ENCODE data around the gene MPZL2.
"Not testable (repeated sequence)": the region's sequence is repeated elsewhere in the genome, so short reads cannot be mapped to it uniquely, and the experiment has no call there.

MPZL2 gene

DNA sequence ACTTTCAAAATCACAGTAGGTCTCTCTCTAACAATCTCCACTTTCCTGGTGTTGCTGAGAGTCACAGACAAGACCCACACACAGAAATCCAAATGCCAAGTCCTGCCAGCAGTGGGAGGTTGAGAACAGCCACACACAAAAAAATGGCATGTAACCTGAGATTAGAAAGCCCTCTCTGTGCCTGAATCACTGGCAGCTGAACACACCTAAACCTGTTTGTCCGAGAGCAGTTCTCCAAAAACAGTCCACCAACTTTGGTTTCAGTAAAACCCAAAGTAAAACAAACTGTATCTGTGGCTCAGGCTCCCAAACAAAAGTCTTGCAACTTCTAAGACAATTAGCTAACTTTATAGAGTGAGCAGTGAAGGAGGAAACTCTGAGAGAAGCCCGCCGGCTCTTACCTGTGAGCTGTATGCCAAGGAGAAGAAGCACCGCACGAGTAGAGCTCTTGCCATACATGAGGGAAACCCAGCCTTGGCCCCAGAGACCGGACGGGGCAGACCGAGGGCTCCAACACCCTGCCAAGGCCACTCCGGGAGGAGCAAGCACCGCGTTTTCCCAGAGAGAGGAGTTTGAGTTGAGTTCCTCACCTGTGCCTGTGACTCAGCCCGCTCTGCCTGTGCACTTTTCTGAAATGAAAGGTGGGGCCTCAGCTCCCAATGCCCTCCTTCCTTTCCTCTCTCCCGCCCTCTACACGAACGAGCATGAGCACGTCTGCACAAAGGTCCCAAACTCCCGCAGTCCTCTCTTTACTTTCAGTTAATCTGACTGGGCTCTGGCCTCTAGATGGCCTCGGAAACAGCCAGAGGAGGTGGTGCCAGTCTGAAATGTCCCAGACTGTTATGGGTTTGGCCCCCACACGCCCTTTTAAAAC is at the start of gene MPZL2:
TSS of gene MPZL2 (minus strand) at position 603 of the 874 bp plus-strand sequence. CDS start at position 459, 144 bp downstream.
- peak within 1 kb of the TSS; percentile 15 for H3K4me3 ChIP-seq (replicated peaks; ENCODE audit: low read depth, low read length)
- no peak for DNase-seq (ENCODE audit: low read depth)
- TF ChIP-seq, protein P1, sequence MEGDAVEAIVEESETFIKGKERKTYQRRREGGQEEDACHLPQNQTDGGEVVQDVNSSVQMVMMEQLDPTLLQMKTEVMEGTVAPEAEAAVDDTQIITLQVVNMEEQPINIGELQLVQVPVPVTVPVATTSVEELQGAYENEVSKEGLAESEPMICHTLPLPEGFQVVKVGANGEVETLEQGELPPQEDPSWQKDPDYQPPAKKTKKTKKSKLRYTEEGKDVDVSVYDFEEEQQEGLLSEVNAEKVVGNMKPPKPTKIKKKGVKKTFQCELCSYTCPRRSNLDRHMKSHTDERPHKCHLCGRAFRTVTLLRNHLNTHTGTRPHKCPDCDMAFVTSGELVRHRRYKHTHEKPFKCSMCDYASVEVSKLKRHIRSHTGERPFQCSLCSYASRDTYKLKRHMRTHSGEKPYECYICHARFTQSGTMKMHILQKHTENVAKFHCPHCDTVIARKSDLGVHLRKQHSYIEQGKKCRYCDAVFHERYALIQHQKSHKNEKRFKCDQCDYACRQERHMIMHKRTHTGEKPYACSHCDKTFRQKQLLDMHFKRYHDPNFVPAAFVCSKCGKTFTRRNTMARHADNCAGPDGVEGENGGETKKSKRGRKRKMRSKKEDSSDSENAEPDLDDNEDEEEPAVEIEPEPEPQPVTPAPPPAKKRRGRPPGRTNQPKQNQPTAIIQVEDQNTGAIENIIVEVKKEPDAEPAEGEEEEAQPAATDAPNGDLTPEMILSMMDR (IDR thresholded peaks at IDR 0.05; ENCODE audit: low read length, missing control alignments) = no peak

DNA sequence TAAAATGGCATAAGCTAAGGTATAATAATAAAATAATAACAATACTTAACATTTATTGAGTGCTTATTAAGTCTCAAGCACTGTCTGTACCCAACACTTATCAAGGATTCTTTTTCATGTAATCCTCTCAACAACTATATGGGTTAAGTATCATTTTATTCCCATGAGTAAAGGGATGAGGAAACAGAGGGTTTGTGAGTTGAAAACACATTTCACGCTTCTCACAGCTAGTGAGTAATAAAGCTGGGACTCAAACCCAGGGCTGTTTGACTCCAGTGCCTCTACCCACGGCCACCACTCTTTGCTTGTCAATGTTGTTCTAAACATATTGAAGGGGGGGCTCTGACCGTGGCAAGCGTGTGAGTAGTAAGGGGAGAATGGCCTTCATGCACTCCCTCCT is 49.1 kb upstream of the MPZL2 start:
- no peak for DNase-seq (ENCODE audit: low read depth)
- no peak overlapping the region for H3K4me3 ChIP-seq (replicated peaks; ENCODE audit: low read depth, low read length)
- TF ChIP-seq, protein P1 (IDR thresholded peaks at IDR 0.05; ENCODE audit: low read length, missing control alignments) = no peak

DNA sequence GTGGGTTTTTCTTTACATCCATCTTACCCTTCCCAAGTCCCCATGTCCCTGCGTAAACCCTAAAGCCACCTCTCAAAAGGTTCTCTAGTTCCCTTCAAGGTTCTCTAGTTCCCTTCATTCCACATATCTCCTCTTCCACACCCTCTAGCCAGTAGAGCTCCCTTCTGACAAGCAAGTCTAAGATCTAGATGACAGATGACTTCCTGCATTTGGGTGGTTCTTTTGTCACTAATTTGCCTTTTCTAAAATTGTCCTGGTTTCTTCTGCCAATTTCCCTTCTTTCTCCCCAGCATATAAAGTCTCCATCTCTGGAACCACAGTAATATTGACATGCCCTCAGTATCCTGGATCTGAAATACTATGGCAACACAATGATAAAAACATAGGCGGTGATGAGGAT is 48.2 kb upstream of the MPZL2 start:
- DNase-seq (ENCODE audit: low read depth) = no peak
- TF ChIP-seq, protein P1 (IDR thresholded peaks at IDR 0.05; ENCODE audit: low read length, missing control alignments) = no peak
- no peak overlapping the region for H3K4me3 ChIP-seq (replicated peaks; ENCODE audit: low read depth, low read length)

DNA sequence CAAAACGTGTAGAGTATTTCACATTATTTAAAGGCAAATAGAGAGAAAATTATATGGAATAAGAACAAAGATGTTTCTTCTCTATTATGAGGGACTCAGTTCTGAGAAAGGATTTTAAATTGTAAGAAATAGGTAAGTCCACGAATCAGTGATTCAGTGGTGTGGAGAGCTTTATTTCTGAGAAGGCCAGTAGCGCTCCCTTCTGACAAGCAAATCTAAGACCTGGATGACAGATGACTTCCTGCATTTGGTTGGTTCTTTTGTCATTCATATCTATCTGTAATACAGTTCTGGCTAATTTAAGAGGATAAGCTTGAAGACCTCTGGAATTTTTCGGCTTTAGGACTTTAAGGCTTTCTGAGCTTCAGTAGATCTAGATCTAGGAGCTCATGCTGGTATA is 47.4 kb upstream of the MPZL2 start:
- H3K4me3 ChIP-seq (replicated peaks; ENCODE audit: low read depth, low read length) = no peak overlapping the region
- DNase-seq (ENCODE audit: low read depth) = no peak
- TF ChIP-seq, protein P1 (IDR thresholded peaks at IDR 0.05; ENCODE audit: low read length, missing control alignments) = no peak

DNA sequence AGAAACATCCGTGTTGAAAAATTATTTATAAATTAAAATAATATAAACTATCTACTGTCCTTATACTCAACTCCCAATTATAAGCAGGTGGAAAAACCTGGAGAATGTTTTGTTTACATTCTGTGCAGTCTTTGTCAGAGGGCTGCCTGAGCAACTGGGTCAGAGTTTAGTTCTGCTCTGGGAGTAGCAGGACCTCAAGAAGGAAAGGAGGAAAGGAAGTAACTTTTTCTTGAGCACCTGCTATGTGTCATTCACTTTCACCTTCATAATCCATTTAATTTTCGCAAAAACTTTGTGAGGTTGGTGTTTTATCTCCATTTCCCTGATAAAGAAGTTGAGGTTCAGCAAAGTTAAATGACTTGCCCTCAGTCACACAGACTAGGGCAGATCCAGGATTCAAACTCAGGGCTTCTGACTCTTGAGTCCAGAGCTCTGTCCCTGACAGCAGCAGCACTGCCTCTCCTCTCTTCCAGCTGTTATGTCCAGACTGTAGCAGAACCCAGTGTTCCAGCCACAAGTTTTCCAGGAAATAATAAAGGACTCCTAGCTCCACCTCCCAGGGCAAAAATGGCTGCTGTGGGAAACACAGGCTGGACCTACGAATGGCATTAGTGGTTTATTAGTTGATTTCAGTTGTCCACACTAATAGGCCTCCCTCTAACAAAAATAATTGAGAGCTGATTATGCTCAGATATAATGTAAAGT is 46.8 kb upstream of the MPZL2 start:
- H3K4me3 ChIP-seq (replicated peaks; ENCODE audit: low read depth, low read length) = no peak overlapping the region
- DNase-seq (ENCODE audit: low read depth) = no peak
- TF ChIP-seq, protein P1 (IDR thresholded peaks at IDR 0.05; ENCODE audit: low read length, missing control alignments) = no peak

DNA sequence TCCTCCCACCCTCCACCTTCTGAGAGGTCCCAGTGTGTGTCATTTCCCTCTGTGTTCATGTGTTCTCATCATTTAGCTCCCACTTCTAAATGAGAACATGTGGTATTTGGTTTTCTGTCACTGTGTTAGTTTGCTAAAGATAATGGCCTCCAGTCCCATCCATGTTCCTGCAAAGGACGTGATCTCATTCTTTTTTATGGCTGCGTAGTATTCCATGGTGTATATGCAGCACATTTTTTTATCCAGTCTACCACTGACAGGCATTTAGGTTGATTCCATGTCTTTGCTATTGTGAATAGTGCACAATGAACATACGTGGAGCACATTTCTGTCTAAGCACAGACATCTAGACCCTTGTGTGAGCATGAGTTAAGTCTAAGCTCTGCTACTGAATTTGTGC is 46.2 kb upstream of the MPZL2 start:
- TF ChIP-seq, protein P1 (IDR thresholded peaks at IDR 0.05; ENCODE audit: low read length, missing control alignments) = no peak
- H3K4me3 ChIP-seq (replicated peaks; ENCODE audit: low read depth, low read length) = no peak overlapping the region
- no peak for DNase-seq (ENCODE audit: low read depth)

DNA sequence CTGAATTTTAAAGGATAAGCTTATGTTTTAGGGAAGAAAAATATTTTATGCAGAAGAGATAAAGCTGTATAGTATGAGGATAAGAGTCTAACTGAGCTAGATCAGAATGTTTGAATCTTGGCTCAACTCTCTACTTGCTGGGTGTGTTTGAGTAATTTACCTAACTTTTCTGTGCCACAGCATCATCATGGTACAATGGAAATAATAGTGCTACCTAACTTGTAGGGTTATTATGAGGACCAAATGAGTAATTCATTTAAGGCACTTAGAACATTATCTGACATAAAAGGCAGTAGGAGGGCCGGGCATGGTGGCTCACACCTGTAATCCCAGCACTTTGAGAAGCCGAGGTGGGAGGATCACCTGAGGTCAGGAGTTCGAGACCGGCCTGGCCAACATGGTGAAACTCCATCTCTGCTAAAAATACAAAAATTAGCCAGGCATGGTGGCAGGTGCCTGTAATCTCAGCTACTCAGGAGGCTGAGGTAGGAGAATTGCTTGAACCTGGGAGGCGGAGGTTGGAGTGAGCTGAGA is 45.0 kb upstream of the MPZL2 start:
- not testable (repeated sequence) for H3K4me3 ChIP-seq (replicated peaks; ENCODE audit: low read depth, low read length); DNase-seq (ENCODE audit: low read depth)

Measured in fibroblast of pulmonary artery (primary cell).